ENCODE data around the gene RBSN.

The RBSN gene

GRCh38 chr3:15086699-15087098, 12.2 kb downstream of the RBSN start:
- H3K4me3 ChIP-seq (ENCODE audit: low read depth, low read length): no peak overlapping the region
- TF ChIP-seq, protein P1, sequence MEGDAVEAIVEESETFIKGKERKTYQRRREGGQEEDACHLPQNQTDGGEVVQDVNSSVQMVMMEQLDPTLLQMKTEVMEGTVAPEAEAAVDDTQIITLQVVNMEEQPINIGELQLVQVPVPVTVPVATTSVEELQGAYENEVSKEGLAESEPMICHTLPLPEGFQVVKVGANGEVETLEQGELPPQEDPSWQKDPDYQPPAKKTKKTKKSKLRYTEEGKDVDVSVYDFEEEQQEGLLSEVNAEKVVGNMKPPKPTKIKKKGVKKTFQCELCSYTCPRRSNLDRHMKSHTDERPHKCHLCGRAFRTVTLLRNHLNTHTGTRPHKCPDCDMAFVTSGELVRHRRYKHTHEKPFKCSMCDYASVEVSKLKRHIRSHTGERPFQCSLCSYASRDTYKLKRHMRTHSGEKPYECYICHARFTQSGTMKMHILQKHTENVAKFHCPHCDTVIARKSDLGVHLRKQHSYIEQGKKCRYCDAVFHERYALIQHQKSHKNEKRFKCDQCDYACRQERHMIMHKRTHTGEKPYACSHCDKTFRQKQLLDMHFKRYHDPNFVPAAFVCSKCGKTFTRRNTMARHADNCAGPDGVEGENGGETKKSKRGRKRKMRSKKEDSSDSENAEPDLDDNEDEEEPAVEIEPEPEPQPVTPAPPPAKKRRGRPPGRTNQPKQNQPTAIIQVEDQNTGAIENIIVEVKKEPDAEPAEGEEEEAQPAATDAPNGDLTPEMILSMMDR (IDR thresholded peaks at IDR 0.05; ENCODE audit: borderline replicate concordance, insufficient read depth, low read depth, low read length): no peak

DNA sequence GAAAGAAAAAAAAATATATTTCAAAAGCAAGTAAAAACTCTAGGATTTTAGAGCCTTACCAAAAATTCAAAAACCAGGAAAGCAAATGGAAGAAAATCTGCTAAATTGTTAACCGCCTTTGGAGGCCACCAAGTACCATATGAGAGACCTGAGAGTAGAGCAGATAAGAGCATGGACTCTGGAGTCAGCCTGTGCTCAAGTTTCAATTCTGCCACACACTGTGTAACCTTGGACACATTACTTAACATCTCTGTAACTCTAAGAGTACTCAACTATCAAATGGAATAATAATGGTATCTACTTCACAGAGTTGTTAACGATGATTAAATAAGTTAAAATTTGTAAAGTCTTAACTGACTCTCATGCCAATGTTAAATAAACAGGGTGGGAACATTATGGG, 12.7 kb downstream of the RBSN start:
- H3K4me3 ChIP-seq (ENCODE audit: low read depth, low read length): no peak overlapping the region
- TF ChIP-seq, protein P1 (IDR thresholded peaks at IDR 0.05; ENCODE audit: borderline replicate concordance, insufficient read depth, low read depth, low read length): no peak

DNA sequence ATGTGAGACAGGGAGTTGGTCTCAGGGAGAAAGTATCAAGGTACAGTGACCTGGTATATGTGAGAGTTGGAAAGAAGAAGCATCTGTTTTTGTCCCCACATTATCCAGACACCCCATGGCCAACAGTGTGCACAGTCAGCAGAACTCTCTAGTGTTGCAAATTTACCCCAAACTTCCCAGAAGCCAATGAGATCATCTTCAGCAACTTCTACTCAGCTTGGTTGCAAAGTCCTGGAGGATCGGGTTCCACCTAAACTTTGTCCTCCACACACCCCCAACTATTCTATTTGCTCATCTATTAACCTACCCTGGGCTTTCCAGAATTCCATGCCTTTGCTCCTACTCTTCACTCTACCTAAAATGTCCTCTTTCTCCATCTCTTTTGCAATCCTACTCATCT, 15.7 kb downstream of the RBSN start:
- no peak overlapping the region for H3K4me3 ChIP-seq (ENCODE audit: low read depth, low read length)

GRCh38 chr3:15081960-15082664, 16.8 kb downstream of the RBSN start:
- TF ChIP-seq, protein P1 (IDR thresholded peaks at IDR 0.05; ENCODE audit: borderline replicate concordance, insufficient read depth, low read depth, low read length): no peak
- H3K4me3 ChIP-seq (ENCODE audit: low read depth, low read length): no peak overlapping the region

More for the DNA sequence above, 15.7 kb downstream of the RBSN start:
- TF ChIP-seq, protein P1 (IDR thresholded peaks at IDR 0.05; ENCODE audit: borderline replicate concordance, insufficient read depth, low read depth, low read length): no peak

DNA sequence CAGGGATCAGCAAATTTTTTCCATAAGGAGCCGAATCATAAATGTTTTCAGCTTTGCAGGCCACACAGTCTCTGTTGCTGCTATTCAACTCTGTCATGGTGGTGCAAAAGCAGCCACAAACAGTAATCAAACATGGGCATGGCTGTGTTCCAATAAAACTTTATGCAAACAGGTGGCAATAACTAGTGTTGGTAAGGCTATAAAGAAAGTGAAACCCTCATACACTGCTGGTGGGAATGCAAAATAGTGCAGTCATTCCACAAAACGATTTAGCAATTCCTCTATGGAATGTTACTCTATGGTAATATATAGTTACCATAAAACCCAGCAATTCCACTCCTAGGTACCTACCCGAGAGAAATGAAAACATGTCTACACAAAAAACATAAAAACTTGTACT, 19.9 kb downstream of the RBSN start:
- TF ChIP-seq, protein P1 (IDR thresholded peaks at IDR 0.05; ENCODE audit: borderline replicate concordance, insufficient read depth, low read depth, low read length): no peak
- H3K4me3 ChIP-seq (ENCODE audit: low read depth, low read length): no peak overlapping the region

- no peak overlapping the region for H3K4me3 ChIP-seq (ENCODE audit: low read depth, low read length)
- TF ChIP-seq, protein P1 (IDR thresholded peaks at IDR 0.05; ENCODE audit: borderline replicate concordance, insufficient read depth, low read depth, low read length): no peak
These were observed 24.4 kb downstream of the RBSN start for GRCh38 chr3:15074500-15074899.

DNA sequence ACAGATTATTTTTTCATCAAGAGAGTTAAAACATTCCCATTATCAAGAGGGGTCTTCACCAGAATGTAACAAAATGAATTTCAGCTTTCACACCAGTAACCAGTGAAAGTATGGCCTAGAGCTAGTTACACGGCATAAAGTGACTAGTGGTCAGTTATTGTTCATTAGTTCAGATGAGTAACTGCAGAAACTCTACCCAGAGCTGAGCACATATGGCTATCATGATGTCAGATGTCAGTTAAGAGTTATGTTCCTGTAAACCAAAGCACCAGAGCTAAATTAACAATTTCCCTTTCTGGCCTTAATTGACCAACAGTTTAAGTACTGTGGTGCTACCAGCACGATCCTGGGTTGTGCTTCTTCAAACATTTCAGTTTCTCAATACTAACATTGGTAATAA, 27.2 kb downstream of the RBSN start:
- H3K4me3 ChIP-seq (ENCODE audit: low read depth, low read length): no peak overlapping the region
- TF ChIP-seq, protein P1 (IDR thresholded peaks at IDR 0.05; ENCODE audit: borderline replicate concordance, insufficient read depth, low read depth, low read length): no peak

Data from GM12875 (cell line).